ENCODE data around the gene TOMT.
"Not testable (repeated sequence)": the region's sequence is repeated elsewhere in the genome, so short reads cannot be mapped to it uniquely, and the experiment has no call there.

TOMT gene

GRCh38 chr11:72129381-72129780 lies 23.7 kb downstream of the TOMT start:
- DNase-seq: no peak

- DNase-seq: no peak
Measured at GRCh38 chr11:72132646-72133045, 26.9 kb downstream of the TOMT start.

- not testable (repeated sequence) for DNase-seq
Measured at GRCh38 chr11:72135473-72135872, 29.7 kb downstream of the TOMT start, which contains the start of gene FOLR3. FOLR3 (plus strand) TSS chr11:72135725; CDS start chr11:72135953, 228 bp downstream.

- no peak for DNase-seq
Measured at GRCh38 chr11:72135891-72136683, 30.4 kb downstream of the TOMT start.

- DNase-seq: no peak
Measured at GRCh38 chr11:72136684-72137262, 31.0 kb downstream of the TOMT start.

- no peak for DNase-seq
Measured at GRCh38 chr11:72138821-72139390, 33.2 kb downstream of the TOMT start.

- no peak for DNase-seq
Measured at GRCh38 chr11:72139500-72139899, 33.8 kb downstream of the TOMT start.

- no peak for DNase-seq
Measured at GRCh38 chr11:72140661-72141060, 34.9 kb downstream of the TOMT start.

- no peak for DNase-seq
Measured at GRCh38 chr11:72141066-72141465, 35.3 kb downstream of the TOMT start.

- DNase-seq: not testable (repeated sequence)
Measured at GRCh38 chr11:72142086-72142485, 36.4 kb downstream of the TOMT start.

GRCh38 chr11:72142543-72142942 lies 36.8 kb downstream of the TOMT start:
- not testable (repeated sequence) for DNase-seq

- DNase-seq: no peak
Measured at GRCh38 chr11:72144807-72145565, 39.3 kb downstream of the TOMT start.

- DNase-seq: no peak
Measured at GRCh38 chr11:72146625-72147024, 40.9 kb downstream of the TOMT start.

GRCh38 chr11:72150882-72151281 lies 45.2 kb downstream of the TOMT start:
- no peak for DNase-seq

GRCh38 chr11:72153874-72154273 lies 48.1 kb downstream of the TOMT start:
- DNase-seq: not testable (repeated sequence)

- no peak for DNase-seq
Measured at GRCh38 chr11:72154816-72155215, 49.1 kb downstream of the TOMT start.

- no peak for DNase-seq
Measured at GRCh38 chr11:72155751-72156150, 50.0 kb downstream of the TOMT start.

- DNase-seq: no peak
Measured at GRCh38 chr11:72157131-72157530, 51.4 kb downstream of the TOMT start.
